ENCODE data around the gene SLC17A2. TPM values are rescaled to one million over a fixed set of nuclear protein-coding genes. Genes with fewer than 3 reads are reported as not detected.

Gene SLC17A2
- total and polyA plus RNA-seq, 2 of the 8 experiments (the other 6 are each of a cell fraction or from before 2014, with no cell fraction given), result not detected

DNA sequence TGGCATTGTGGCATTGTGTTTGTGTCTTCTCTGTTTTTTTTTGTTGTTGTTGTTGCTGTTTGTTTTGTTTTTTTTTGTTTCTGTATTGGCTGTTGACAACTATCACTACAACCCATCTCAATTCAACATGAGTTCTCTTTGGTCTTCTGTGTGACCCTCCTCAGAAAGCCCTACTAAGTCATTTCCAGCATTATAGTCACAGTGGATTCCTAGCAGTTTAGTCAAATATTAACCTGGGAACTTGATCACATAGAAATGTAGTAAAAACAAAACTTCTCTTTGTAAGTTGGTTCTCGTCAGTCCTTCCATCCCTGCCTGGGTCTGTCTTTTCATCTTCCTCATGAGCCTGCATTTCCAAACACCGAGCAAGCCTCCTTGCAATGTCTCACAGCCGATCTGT lies 16.8 kb downstream of the SLC17A2 start:
- Histone ChIP-seq H4K20me1 (replicated peaks in 1 of 2; ENCODE audit: control insufficient read depth in 1 of 2, insufficient read depth in 2 of 2, low read length in 2 of 2) (no peaks in the 10 kb centered on the region), H4K5ac (ENCODE audit: insufficient read length, low read depth, low read length) (no peak overlapping the region), H3K27me3 (replicated peaks in 1 of 4; ENCODE audit: control insufficient read depth in 3 of 4, extremely low read depth in 1 of 4, insufficient read depth in 3 of 4, low read length in 3 of 4) (no peaks in the 10 kb centered on the region), H3K9ac (replicated peaks in 1 of 4; ENCODE audit: extremely low read depth in 1 of 4, low read depth in 3 of 4, low read length in 3 of 4) (no peak overlapping the region), H4K8ac (ENCODE audit: extremely low read depth, insufficient read depth, low read length) (no peak overlapping the region), H2BK5ac (ENCODE audit: low read depth, low read length) (no peak overlapping the region), H3K4me2 (ENCODE audit: insufficient read depth in 1 of 2, low read depth in 2 of 2, low read length in 2 of 2) (no peak overlapping the region), H4K91ac (replicated peaks; ENCODE audit: insufficient read length, low read length) (no peak overlapping the region), H2BK15ac (ENCODE audit: low read length) (no peak overlapping the region), H3K18ac (ENCODE audit: extremely low read depth, low read length) (no peak overlapping the region), H3K9me3 (ENCODE audit: insufficient read depth in 2 of 2, low read depth in 1 of 2, low read length in 1 of 2) (no peaks in the 10 kb centered on the region), H2BK120ac (replicated peaks; ENCODE audit: low read depth, low read length) (no peak overlapping the region), H3K23me2 (ENCODE audit: low read depth, low read length) (no peaks in the 10 kb centered on the region), H2AK5ac (ENCODE audit: low read depth, low read length) (no peak overlapping the region), H3K79me1 (ENCODE audit: low read depth, low read length) (no peaks in the 10 kb centered on the region), H3K4me3 (ENCODE audit: extremely low read depth in 1 of 4, insufficient read depth in 2 of 4, low read depth in 3 of 4, low read length in 4 of 4) (no peak overlapping the region), H3K4ac (replicated peaks; ENCODE audit: insufficient read length, low read depth, low read length) (no peak overlapping the region), H2BK12ac (ENCODE audit: low read depth, low read length) (no peak overlapping the region), H3K23ac (ENCODE audit: insufficient read length) (no peak overlapping the region), H3K36me3 (ENCODE audit: control insufficient read depth in 2 of 4, insufficient read depth in 4 of 4, low read length in 3 of 4) (no peaks in the 10 kb centered on the region), H3K79me2 (ENCODE audit: control insufficient read depth in 1 of 2, insufficient read depth in 2 of 2, low read length in 2 of 2) (no peaks in the 10 kb centered on the region), H3K14ac (ENCODE audit: insufficient read length) (no peak overlapping the region), H3K27ac (ENCODE audit: low read depth, low read length) (no peak overlapping the region), H3K56ac (replicated peaks; ENCODE audit: insufficient read length, low read depth, low read length) (no peak overlapping the region), H2AFZ (ENCODE audit: low read length) (no peak overlapping the region), H3K4me1 (replicated peaks in 1 of 4; ENCODE audit: control insufficient read depth in 3 of 4, insufficient read depth in 4 of 4, low read length in 3 of 4) (no peaks in the 10 kb centered on the region), H2BK20ac (ENCODE audit: low read length) (no peak overlapping the region)
- no peak for TF ChIP-seq SP4 (IDR thresholded peaks at IDR 0.05; ENCODE audit: low read length)
- no peak for TF ChIP-seq HDAC6 (IDR thresholded peaks at IDR 0.05; ENCODE audit: low read depth, low read length)
- no peak for TF ChIP-seq TAF1 (IDR thresholded peaks at IDR 0.05; ENCODE audit: low read depth, low read length)
- TF ChIP-seq, protein P1, sequence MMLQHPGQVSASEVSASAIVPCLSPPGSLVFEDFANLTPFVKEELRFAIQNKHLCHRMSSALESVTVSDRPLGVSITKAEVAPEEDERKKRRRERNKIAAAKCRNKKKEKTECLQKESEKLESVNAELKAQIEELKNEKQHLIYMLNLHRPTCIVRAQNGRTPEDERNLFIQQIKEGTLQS (IDR thresholded peaks at IDR 0.05; ENCODE audit: insufficient read depth, low read depth, low read length), result no peak
- no peak for TF ChIP-seq EP300 (IDR thresholded peaks at IDR 0.05; ENCODE audit: borderline replicate concordance in 1 of 2, low read depth in 2 of 2, low read length in 2 of 2)
- no peak for TF ChIP-seq RAD21 (IDR thresholded peaks at IDR 0.05 in 1 of 2, conservative IDR thresholded peaks at IDR 0.05 in 1 of 2; ENCODE audit: low read depth in 2 of 2, low read length in 2 of 2)
- ChIA-PET POLR2A (ENCODE audit: partially characterized antibody) (no interaction called here), CTCF (ENCODE audit: partially characterized antibody) (no interaction called here)
- FAIRE-seq (no peak), DNase-seq (ENCODE audit: low read depth in 1 of 2, low spot score in 2 of 2) (no peak)
- WGBS, 2 experiments (ENCODE audit: extremely low coverage in 1 of 2, insufficient coverage in 1 of 2, insufficient read length in 1 of 2, insufficient replicate concordance in 2 of 2, low coverage in 1 of 2, low lambda C conversion rate in 2 of 2, missing lambda C conversion rate in 1 of 2), result 89% methylated on average over 3 of the region's 3 CpGs; no CpG with 5 or more reads in 1 of the 2 experiments

Measured in H1 (cell line).